NCI-H526 (cell line): Measurements from ENCODE around the gene CRLF2.
"Not testable (repeated sequence)": the region's sequence is repeated elsewhere in the genome, so short reads cannot be mapped to it uniquely, and the experiment has no call there.

Experiments used
- DNase-seq, 2 experiments: peaks; one replicate each; lab custom pipeline; 2025; lab: John Stamatoyannopoulos, UW

The CRLF2 gene

DNA sequence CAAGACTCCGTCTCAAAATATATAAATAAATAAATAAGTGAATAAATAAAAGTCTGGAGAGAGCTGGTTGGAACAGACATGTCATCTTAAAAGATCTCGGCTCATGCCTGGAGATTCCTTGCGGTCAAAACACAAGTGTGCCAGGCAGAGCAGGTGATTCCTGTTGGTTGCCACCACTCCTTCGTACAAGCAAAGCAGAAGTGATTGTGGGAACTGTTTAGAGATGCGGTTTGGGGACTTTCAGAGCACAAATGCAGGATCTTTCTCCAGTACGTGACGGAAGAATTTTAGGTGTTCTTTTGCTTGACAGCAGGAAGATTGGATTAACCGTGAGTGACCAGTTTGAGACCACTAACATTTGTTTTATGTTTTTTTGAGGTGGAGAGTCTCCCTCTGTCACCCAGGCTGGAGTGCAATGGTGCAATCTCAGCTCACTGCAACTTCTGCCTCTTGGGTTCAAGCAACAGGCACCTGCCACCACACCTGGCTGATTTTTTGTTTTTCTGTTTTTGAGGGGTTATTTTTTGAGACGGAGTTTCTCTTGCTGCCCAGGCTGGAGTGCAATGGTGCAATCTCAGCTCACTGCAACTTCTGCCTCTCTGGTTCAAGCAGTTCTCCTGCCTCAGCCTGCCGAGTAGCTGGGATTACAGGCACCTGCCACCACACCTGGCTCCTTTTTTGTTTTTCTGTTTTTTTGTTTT, 2.8 kb upstream of the CRLF2 start:
- DNase-seq: no peak

DNA sequence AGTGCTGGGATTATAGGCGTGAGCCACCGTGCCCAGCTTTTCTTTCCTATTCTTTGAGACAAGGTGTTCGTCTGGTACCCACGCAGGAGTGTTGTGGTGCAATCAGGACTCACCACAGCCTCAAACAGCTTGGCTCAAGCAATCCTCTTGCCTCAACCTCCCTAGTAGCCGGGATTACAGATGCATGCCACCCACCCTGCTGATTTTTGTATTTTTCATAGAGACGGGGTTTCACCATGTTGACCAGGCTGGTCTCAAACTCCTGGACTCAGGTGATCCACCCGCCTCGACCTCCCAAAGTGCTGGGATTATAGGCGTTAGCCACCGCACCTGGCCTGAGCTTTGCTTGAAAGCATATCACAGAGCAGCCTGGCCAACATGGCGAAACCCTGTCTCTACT, 1.5 kb upstream of the CRLF2 start:
- no peak for DNase-seq

DNA sequence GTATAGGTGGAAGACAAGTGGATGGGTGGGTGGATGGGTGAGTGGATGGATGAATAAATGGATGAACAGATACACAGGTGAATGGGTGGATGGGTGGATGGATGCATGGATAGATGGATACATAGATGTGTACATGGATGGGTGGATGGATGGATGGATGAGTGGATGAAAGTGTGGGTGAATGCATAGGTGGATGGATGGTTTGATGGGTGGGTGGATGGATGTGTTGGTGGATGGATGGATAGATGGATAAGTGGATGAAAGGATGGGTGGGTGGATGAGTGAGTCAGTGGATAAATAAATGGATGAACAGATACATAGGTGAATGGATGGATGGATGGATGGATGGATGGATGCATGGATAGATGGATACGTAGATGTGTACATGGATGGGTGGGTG, 1.6 kb downstream of the CRLF2 start:
- DNase-seq: no peak

DNA sequence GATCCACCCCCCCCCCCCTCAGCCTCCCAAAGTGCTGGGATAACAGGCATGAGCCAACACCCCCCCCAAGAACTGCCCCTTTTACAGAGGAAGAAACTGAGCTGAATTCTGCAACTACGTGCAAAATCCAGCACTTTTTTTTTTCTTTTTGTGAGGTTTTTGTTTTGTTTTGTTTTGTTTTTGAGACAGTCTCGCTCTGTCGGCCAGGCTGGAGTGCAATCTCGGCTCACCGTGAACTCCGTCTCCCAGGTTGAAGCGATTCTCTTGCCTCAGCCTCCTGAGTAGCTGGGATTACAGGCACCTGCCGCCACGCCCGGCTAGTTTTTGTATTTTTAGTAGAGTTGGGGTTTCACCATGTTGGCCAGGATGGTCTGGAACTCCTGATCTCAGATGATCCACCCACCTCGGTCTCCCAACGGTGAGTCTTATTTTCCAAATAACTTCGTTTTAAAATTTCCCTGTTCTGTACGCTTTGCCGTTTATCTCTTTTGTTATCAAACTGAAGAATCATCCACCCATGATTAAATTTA, 4.9 kb downstream of the CRLF2 start:
- no peak for DNase-seq

DNA sequence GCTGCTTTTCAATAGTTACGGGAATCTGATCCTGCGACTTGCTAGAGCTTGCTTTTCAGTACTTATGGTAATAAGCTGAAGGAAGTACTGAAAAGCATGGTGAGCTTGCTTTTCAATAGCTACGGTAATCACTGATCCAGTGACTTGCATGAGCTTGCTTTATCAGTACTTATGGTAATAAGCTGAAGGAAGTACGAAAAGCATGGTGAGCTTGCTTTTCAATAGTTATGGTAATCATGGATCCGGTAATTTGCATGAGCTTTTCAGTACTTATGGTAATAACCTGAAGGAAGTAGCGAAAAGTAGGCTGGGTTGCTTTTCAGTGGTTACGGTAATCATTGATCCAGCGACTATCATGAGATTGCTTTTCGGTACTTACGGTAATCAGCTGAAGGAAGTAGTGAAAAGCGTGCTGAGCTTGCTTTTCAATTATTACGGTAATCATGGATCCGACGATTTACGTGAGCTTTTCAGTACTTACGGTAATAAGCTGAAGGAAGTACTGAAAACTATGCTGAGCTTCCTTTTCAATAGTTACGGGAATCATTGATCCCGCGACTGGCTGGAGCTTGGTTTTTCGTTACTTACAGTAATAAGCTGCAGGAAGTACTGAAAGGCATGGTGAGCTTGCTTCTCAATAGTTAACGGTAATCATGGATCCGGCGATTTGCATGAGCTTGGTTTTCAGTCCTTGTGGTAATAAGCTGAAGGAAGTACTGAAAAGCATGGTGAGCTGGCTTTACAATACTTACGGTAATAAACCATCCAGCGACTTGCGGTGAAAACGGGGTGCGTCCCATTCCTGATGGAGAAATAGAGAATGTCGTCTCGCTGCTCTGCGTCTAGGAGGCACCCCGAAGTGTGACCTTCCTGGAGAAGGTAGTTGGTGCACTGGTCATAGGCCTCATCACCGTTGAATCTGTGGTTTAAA, 6.5 kb downstream of the CRLF2 start:
- no peak for DNase-seq

DNA sequence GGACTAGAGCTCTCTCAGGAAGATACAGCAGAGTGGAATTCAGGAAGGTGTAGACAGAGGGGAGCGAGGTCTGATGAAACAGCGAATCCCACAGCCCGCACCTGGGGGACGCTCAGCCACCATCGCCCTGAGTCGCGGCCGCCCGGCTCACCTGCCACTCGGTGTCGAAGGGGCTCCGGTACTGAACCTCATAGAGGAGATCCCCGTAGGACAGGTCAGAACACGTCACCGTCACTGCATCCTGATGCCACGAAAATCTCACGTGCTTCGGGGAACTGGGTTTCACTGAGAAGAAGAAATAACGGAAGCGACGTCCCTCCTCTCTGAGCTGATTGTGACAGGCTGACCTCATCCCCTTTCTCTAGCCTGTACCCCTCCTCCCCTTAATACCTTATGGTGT, 10.2 kb downstream of the CRLF2 start:
- no peak for DNase-seq

DNA sequence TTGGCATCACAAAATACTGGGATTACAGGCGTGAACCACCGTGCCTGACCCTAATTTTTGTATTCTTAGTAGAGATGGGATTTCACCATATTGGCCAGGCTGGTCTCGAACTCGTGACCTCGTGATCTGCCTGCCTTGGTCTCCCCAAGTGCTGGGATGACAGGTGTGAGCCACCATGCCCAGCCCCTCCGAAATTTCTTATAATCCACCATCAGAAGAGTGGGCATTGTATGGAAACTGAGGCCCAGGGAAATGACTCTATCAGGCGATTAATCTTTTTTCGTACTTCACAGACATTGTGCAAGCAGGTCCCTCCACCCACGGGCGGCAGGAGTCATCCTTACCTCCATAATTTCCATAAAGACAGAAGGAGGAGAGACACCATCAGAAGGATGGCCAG, 16.0 kb downstream of the CRLF2 start:
- DNase-seq: no peak

DNA sequence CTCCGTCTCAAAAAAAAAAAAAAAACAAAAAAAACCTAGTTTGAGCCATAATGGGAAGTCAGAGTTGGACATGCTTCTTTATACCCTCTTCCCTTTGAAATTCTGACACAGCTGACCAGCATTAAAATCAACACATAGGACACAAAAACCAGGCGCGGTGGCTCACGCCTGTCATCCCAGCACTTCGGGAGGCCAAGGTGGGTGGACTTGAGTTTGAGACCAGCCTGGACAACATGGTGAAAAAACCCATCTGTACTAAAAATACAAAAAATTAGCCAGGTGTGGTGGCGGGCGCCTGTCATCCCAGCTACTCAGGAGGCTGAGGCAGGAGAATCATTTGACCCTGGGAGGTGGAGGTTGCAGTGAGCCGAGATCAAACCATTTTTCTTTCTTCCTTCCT, 20.3 kb downstream of the CRLF2 start:
- DNase-seq: not testable (repeated sequence)

DNA sequence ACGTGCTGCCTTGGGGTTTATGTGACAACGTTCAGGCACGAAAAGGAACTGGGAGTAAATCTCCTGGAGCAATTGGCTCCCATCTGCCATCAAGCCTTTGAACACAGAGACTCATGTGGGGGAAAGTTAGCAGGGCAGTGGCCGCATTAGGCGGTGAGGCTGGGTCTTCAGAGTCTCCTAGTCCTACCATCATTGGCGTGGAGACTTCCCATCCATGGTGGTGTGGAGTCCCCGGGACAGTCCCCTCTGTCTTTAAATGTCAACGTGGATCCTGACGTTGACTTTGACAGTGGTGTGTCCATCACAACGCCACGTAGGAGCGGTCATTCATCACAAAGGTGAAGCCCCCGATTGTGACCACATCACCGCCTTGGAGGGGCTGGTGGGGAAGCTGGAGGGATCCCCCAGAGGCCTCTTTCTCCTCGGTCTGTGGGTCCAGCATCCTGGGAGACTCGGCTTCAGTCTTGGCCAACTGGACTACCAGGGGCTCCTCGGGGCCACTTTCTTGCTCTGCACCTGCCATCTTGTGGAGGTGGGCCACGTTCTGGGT, 21.8 kb downstream of the CRLF2 start:
- DNase-seq: no peak

DNA sequence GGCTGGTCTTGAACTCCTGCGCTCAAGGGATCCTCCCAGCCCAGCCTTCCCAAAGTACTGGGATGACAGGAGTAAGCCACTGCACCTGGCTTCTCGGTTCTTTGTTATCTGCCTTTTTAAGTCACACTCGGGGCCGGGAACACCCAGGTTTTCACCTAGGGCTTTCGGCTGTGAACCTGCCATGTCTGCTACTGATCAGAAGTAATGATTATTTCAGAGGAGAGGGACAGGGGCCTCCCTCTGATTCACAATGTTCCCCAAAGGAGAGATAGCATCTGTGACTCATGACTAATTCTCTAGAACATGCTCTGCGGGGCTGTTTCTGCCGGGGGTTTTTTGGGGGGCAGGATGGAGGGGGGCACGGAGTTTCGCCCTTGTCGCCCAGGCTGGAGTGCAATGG, 26.9 kb downstream of the CRLF2 start:
- no peak for DNase-seq

DNA sequence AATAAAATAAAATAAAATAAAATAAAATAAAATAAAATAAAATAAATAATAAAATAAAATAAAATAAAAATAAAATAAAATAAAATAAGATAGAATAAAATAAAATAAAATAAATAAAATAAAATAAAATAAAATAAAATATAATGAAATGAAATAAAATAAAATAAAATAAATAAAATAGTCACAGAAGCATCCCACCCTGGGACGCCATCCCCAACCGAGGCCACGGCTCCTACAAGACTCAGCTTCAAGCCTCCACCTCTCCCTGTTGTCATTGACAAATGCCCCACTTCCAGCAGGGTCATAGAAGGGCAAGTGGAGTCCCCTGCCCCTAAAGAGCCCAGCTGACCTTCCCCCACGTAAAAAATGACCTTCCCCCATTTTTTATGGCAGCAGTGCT, 30.2 kb downstream of the CRLF2 start:
- no peak for DNase-seq

DNA sequence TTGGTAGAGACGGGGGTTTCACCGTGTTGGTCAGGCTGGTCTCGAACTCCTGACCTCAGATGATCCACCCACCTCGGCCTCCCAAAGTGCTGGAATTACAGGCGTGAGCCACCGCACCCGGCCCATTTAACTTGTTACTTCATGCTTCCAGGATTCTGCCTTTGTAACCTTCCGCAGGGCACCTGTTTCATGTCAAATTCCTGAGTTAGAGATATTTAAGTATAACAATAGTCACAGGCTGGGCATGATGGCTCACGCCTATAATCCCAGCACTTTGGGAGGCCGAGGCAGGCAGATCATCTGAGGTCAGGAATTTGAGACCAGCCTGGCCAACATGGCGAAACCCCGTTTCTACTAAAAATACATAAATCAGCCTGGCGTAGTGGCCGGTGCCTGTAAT, 30.8 kb downstream of the CRLF2 start:
- DNase-seq: not testable (repeated sequence)

DNA sequence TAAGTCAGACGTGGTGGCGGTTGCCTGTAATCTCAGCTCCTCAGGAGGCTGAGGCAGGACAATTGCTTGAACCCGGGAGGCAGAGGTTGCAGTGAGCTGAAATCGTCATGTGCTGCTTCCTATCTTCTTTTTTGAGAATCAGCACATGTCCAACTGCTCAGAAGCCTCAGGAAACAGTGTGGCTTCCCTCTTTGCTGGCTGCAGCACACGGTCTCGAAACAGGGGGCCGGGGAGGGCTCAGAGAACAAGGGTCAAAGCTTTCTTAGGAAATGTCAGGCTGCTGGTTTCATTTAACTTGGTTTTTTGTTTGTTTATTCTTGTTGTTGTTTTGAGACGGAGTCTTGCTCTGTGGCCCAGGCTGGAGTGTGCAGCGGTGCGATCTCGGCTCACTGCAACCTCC, 31.3 kb downstream of the CRLF2 start:
- no peak for DNase-seq

DNA sequence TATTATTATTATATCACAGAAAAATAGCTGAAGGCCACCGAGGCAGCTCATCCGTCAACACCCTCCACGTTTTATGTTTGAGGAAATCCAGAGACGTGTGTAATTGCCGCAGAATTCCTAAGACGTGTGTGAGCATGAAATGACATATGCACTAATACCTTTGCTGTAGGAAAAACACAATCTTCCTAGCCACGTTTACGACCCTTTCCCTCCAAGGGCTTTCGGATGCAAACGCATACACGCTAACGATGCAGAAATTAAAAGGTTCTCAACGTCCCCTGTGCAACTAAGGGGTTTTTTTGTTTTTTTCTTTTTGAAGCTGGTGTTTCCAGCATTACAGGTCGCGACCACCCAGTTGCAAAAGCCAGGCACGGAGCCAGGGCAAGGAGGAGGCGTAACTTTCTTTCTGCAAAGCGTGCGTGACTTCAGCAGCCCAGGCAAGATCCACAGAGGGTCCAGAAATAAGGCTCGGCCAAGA, 33.8 kb downstream of the CRLF2 start:
- DNase-seq: peak in 1 of 2 experiments; percentile 14

DNA sequence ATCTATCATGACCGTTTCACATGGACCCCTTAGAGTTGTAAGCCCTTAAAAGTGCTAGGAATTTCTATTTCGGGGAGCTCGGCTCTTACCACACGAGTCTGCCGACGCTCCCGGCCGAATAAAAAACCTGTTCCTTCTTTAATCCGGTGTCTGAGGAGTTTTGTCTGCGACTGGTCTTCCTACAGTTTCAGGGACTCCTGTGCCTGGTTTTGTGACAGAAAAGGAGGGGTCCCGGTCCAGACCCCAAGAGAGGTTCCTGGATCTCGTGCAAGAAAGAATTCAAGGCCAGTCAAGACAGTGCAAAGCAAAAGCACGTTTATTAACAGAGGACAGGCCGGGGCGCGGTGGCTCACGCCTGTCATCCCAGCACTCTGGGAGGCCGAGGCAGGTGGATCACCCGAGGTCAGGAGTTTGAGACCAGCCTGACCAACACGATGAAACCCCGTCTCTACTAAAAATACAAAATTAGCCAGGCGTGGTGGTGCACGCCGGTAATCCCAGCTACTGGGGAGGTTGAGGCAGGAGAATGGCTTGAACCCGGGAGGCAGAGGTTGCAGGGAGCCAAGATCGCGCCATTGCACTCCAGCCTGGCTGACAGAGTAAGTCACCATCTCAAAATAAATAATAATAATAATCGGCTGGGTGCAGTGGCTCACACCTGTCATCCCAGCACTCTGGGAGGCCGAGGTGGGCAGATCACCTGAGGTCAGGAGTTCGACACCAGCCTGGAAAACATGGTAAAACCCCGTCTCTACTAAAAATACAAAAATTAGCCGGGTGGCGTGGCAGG, 35.7 kb downstream of the CRLF2 start:
- peak in 1 of 2 experiments; percentile 7 for DNase-seq

DNA sequence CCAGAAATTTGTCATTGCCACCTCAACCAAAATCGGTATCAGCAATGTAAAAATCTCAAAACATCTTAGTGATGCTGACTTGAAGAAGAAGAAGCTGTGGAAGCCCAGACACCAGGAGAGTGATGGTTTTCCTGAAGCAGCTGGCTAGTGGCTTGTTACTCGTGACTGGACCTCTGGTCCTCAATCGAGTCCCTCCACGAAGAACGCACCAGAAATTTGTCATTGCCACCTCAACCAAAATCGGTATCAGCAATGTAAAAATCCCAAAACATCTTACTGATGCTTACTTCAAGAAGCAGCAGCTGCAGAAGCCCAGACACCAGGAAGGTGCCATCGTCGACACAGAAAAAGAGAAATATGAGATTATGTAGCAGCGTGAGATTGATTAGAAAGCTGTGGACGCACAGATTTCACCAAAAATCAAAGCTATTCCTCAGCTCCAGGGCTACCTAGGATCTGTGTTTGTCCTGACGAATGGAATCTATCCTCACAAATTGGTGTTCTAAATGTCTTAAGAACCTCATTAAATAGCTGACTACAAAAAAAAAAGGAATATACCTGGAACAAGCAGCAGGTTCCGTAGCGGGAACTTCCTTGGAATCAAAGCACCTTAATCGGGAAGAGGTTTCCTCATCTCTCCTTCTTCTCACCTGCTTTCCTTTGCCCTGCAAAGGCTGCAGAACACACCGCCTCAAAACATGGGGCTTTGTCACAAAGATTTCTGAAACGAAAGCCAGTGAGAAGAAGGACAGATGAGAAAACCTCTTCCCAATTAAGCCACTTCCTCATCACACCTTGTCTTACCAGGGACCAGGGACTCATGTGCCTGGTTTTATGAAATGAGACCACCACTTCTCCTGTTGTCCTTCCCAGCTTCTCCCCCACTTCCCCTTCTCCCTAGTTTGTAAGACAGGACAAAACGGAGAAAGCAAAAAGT, 37.6 kb downstream of the CRLF2 start:
- not testable (repeated sequence) for DNase-seq

DNA sequence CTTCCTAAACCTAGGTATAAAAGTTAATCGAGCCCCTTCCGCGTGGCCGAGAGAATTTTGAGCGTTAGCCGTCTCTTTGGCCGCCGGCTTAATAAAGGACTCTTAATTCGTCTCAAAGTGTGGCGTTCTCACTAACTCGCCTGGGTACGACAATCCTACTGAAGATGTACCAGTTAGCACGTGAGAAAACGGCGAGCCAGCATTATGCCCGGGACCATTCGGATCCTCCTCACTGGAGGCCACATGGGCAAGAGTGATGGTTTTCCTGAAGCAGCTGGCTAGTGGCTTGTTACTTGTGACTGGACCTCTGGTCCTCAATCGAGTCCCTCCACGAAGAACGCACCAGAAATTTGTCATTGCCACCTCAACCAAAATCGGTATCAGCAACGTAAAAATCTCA, 39.0 kb downstream of the CRLF2 start:
- DNase-seq: not testable (repeated sequence)

DNA sequence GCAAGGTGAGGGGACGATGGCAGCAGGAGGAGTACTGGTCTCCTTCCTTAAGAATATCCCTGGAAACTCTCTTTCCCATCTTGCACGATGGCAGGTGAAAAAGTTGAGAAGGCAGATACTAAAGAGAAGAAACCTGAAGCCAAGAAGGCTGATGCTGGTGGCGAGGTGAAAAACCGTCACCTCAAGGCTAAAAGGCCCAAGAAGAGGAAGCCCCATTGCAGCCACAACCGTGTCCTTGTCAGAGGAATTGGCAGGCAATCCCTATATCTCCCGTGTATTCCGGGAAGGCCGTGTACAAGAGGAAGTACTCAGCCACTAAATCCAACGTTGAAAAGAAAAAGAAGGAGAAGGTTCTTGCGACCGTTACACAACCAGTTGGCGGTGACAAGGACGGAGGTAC, 40.0 kb downstream of the CRLF2 start:
- no peak for DNase-seq

DNA sequence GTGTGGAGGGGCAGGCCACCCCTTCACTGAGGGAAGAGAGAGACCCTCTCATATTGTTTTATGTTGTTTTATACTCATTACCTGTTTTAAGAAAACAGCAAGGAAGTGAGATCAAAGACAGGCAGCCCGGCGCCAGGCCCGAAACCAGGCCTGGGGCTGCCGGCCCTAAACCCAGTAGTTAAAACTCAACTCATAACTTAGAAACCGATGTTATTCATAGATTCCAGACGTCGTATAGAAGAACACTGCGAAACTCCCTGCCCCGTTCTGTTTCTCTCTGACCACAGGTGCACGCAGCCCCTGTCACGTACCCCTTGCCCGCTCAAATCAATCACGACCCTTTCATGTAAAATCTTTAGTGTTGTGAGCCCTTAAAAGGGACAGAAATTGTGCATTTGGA, 40.5 kb downstream of the CRLF2 start:
- not testable (repeated sequence) for DNase-seq

DNA sequence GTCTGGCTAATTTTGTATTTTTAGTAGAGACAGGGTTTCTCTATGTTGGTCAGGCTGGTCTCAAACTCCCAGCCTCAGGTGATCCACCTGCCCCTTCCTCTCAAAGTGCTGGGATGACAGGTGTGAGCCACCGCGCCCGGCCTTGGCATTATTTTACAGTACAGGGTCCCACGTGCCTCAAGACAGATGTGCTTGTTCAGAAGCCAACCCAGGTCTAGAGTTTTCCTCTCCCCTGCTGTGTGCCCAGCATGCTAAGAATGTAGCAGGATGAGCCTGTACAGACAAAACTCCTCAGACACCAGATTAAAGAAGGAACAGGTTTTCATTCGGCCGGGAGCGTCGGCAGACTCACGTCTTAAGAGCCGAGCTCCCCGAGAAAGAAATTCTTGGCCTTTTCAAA, 42.2 kb downstream of the CRLF2 start:
- no peak for DNase-seq

DNA sequence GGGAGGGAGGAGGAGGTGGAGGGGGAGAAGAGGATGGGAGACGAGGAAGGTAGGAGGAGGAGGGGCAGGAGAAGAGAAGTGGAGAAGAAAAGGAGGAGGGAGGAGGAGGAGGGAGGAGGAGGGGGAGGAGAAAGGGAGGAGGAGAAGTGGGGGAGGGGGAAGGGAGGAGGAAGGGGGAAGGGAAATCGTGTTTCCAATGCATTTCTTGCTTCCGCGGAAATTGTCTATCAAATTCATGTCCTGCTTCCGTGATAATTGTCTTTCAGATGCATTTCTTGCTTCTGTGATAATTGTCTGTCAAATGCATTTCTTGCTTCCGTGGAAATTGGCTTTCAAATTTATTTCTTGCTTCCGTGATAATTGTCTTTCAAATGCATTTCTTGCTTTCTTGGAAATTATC, 43.3 kb downstream of the CRLF2 start:
- DNase-seq: no peak
